AG20443 (cell line): ENCODE results near the gene OTOR.

Source experiments
- DNase-seq: peaks from one replicate; pipeline ENCODE4 v3.0.0; 2012; ENCODE audit warnings: low spot score, mixed read lengths

The OTOR gene

GRCh38 chr20:16749573-16749972, 1.4 kb downstream of the OTOR start:
- no peak for DNase-seq

GRCh38 chr20:16752082-16752481, 3.9 kb downstream of the OTOR start:
- no peak for DNase-seq

GRCh38 chr20:16752901-16753300, 4.7 kb downstream of the OTOR start:
- no peak for DNase-seq

- DNase-seq = no peak
Measured at GRCh38 chr20:16758454-16759180, 10.5 kb downstream of the OTOR start.

- DNase-seq = no peak
Measured at GRCh38 chr20:16759181-16759563, 11.0 kb downstream of the OTOR start.

- DNase-seq = no peak
Measured at GRCh38 chr20:16760431-16761304, 12.5 kb downstream of the OTOR start.

- DNase-seq = peak; percentile 77
Measured at GRCh38 chr20:16761305-16761829, 13.2 kb downstream of the OTOR start.

GRCh38 chr20:16764560-16764959, 16.4 kb downstream of the OTOR start:
- no peak for DNase-seq

- no peak for DNase-seq
Measured at GRCh38 chr20:16771213-16771612, 23.1 kb downstream of the OTOR start.

- DNase-seq = no peak
Measured at GRCh38 chr20:16775961-16776360, 27.8 kb downstream of the OTOR start.

GRCh38 chr20:16777126-16777525, 29.0 kb downstream of the OTOR start:
- DNase-seq = no peak

- no peak for DNase-seq
Measured at GRCh38 chr20:16778159-16778558, 30.0 kb downstream of the OTOR start.

- no peak for DNase-seq
Measured at GRCh38 chr20:16781496-16781895, 33.3 kb downstream of the OTOR start.

- no peak for DNase-seq
Measured at GRCh38 chr20:16785226-16785625, 37.1 kb downstream of the OTOR start.
